MCF 10A (cell line): ENCODE data around the gene CACNA1B. TPM values are rescaled to one million over a fixed set of nuclear protein-coding genes. Genes with fewer than 3 reads are reported as not detected.

Experiments
- BruUV-seq: library from RNA; stranded (reverse); fragments of 400-500 nt; replicated peaks from 2 replicates; lab custom pipeline; 2021; lab: Mats Ljungman, UMichigan
- CTCF ChIA-PET: fragments of 300-600 bp; sonication (Branson Sonifier 250); formaldehyde crosslinking; extraction: SDS; loops from one replicate; lab custom pipeline; 2021; ENCODE audit warnings: antibody characterized with exemption, inconsistent platforms; lab: Yijun Ruan, JAX
- POLR2A ChIA-PET: fragments of 300-600, 350-650 bp; sonication (Branson Sonifier 250); formaldehyde crosslinking; extraction: SDS; loops from one replicate; lab custom pipeline; 2020; ENCODE audit warnings: antibody characterized with exemption, inconsistent platforms; lab: Yijun Ruan, JAX
- DNase-seq: peaks from one replicate; pipeline ENCODE4 v3.0.0-alpha.2; 2018; ENCODE audit not compliant: unreplicated experiment
- H3K27ac Mint-ChIP-seq: one replicate; pipeline ENCODE4 v1.8.0; 2022; ENCODE audit warnings: mild to moderate bottlenecking, low read depth, mixed read lengths; ENCODE audit not compliant: unreplicated experiment
- H3K27me3 Mint-ChIP-seq: one replicate; pipeline ENCODE4 v1.8.0; 2022; ENCODE audit warnings: mixed read lengths; ENCODE audit not compliant: insufficient read depth, unreplicated experiment
- H3K36me3 Mint-ChIP-seq: one replicate; pipeline ENCODE4 v1.8.0; 2022; ENCODE audit warnings: mild to moderate bottlenecking, moderate library complexity, mixed read lengths; ENCODE audit not compliant: insufficient read depth, unreplicated experiment
- H3K4me1 Mint-ChIP-seq: one replicate; pipeline ENCODE4 v1.8.0; 2022; ENCODE audit warnings: mixed read lengths; ENCODE audit not compliant: insufficient read depth, unreplicated experiment
- H3K4me3 Mint-ChIP-seq: one replicate; pipeline ENCODE4 v1.8.0; 2022; ENCODE audit warnings: mild to moderate bottlenecking, moderate library complexity, mixed read lengths; ENCODE audit not compliant: unreplicated experiment
- H3K9me3 Mint-ChIP-seq: one replicate; pipeline ENCODE4 v1.8.0; 2022; ENCODE audit warnings: mixed read lengths; ENCODE audit not compliant: unreplicated experiment
- CTCF ChIP-seq: fragments of 200-600 bp; IDR thresholded peaks from one replicate; pipeline ENCODE4 v1.8.0; 2022; ENCODE audit warnings: antibody characterized with exemption, mild to moderate bottlenecking; ENCODE audit not compliant: unreplicated experiment
- intact Hi-C: fragments of 100-400 bp; cut with micrococcal nuclease; formaldehyde crosslinking; loops from 2 replicates; pipeline ENCODE4 v1.14.1; 2022
- total RNA-seq: library from RNA; stranded (reverse); gene quantifications from 2 replicates; pipeline ENCODE4 v1.2.3, GENCODE V29; 2022

The CACNA1B gene
- total RNA-seq, 1 experiment from 2014 or later = not detected

- Mint-ChIP-seq H3K4me1 (no peaks in the 10 kb centered on the region), H3K9me3 (no peaks in the 10 kb centered on the region), H3K4me3 (no peak overlapping the region), H3K36me3 (no peaks in the 10 kb centered on the region), H3K27ac (no peak overlapping the region), H3K27me3 (peaks cover 50% of the 10 kb centered on the region)
- DNase-seq = no peak
- TF ChIP-seq CTCF = no peak
- intact Hi-C loops = no loop called here
- ChIA-PET CTCF (no interaction called here), POLR2A (no interaction called here)
- BruUV-seq = no TSS peak
Observed at GRCh38 chr9:138049085-138049778, 171.7 kb downstream of the CACNA1B start.

- ChIA-PET POLR2A (no interaction called here), CTCF (interaction anchor here (0.7 kb wide), 1 partner anchor 214 kb away, joined by 3 read pairs; no protein-coding TSS in a partner anchor)
- H3K27ac Mint-ChIP-seq = no peak overlapping the region
- BruUV-seq = no TSS peak
- no peak overlapping the region for H3K4me3 Mint-ChIP-seq
- no peak for TF ChIP-seq CTCF
- no peak for DNase-seq
- peaks cover 43% of the 10 kb centered on the region for H3K27me3 Mint-ChIP-seq
- no peaks in the 10 kb centered on the region for H3K9me3 Mint-ChIP-seq
- H3K36me3 Mint-ChIP-seq = no peaks in the 10 kb centered on the region
- H3K4me1 Mint-ChIP-seq = no peaks in the 10 kb centered on the region
- intact Hi-C loops = no loop called here
Observed at GRCh38 chr9:138049779-138050471, 172.3 kb downstream of the CACNA1B start.

GRCh38 chr9:138050472-138051330 is 173.1 kb downstream of the CACNA1B start:
- H3K27ac Mint-ChIP-seq = no peak overlapping the region
- no peak for TF ChIP-seq CTCF
- intact Hi-C loops = no loop called here
- H3K4me3 Mint-ChIP-seq = no peak overlapping the region
- POLR2A ChIA-PET = no interaction called here
- H3K9me3 Mint-ChIP-seq = no peaks in the 10 kb centered on the region
- CTCF ChIA-PET = interaction anchor here (0.7 kb wide), 1 partner anchor 214 kb away, joined by 3 read pairs; no protein-coding TSS in a partner anchor
- no TSS peak for BruUV-seq
- peaks cover 36% of the 10 kb centered on the region for H3K27me3 Mint-ChIP-seq
- no peak for DNase-seq
- H3K4me1 Mint-ChIP-seq = no peaks in the 10 kb centered on the region
- H3K36me3 Mint-ChIP-seq = no peaks in the 10 kb centered on the region
